GM10847 (cell line): ENCODE results near the gene RXRB.

ENCODE experiments used
- POLR2A ChIP-seq: IDR thresholded peaks from 2 replicates; pipeline ENCODE4 v1.6.1; 2011; ENCODE audit not compliant: insufficient read length; ENCODE audit errors: extremely low read depth

Gene RXRB

GRCh38 chr6:33200219-33201146 lies at the start of gene RXRB, which contains the start of gene SLC39A7:
RXRB (minus strand) TSS chr6:33200665; CDS start chr6:33200476, 189 bp downstream.
SLC39A7 (plus strand) TSS chr6:33200867; CDS start chr6:33201246, 379 bp downstream.
- peak; percentile 86 for TF ChIP-seq POLR2A

DNA sequence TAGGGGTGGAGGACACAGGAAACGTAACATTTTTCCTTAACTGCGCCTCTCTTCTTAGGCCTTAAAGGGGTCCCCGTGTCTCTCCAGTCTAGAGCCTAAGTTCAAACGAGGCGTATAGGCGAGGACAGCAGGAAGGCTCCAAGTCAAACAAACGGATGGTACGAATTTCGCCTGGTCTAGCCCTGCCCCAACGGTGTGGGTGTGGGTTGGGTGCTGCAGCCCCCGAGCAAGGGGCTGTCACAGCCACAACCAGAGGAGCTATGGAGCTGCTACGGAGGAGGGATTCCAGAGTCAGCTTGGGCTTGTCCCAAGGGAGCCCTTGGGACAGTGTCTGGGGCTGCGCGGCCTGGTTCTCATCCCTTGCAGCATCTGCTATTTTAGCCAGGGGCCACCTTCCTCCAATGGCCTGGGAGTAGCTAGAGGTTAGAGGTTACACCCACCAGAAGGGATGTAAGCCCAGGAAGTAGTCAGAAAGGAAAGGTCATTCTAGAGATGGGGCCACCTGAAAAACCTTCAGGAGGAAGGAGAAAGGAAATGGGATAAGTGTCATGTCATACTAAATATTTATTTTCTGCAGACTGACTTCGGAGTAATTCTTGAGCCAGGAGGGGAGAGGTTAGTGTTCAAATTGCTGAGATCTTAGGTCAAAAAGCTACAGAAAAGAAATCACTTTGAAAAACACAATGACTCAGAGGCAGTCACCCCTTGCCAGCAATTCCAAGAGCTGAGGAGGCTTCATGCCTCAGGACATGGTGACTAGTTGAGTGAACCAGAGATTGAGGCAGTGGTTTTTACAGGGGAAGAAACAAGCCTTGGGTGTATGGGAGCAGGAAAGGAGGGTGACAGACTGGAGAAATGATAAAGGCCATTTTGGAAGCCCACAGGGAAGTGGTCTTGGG lies 49.5 kb upstream of the RXRB start:
- no peak for TF ChIP-seq POLR2A

- peak; percentile 87 for TF ChIP-seq POLR2A
Observed at GRCh38 chr6:33248932-33249731, 48.7 kb upstream of the RXRB start.

GRCh38 chr6:33248643-33248931 lies 48.1 kb upstream of the RXRB start:
- no peak for TF ChIP-seq POLR2A

GRCh38 chr6:33247977-33248642 lies 47.6 kb upstream of the RXRB start:
- no peak for TF ChIP-seq POLR2A

DNA sequence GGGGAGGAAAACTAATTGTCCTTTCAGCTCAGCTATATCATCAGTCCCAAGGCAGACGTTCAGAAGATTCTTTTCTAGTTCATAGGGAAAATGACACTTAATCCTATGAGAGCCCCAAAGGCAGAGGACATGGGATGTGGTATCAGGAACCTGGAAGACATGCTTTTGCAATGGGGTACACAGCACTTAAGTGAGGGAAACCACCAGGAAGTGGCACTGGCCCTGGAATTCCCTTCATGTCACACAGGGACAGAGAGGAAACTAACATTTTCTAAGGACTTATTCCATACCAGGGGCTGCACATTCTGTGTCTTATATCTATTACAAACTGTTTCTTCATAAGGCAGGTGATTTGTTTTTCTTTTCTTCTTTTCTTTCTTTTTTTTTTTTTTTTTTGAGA lies 43.0 kb upstream of the RXRB start:
- no peak for TF ChIP-seq POLR2A

GRCh38 chr6:33241968-33242367 lies 41.5 kb upstream of the RXRB start:
- TF ChIP-seq POLR2A: no peak

- no peak for TF ChIP-seq POLR2A
Observed at GRCh38 chr6:33237741-33238140, 37.3 kb upstream of the RXRB start.

- TF ChIP-seq POLR2A: no peak
Observed at GRCh38 chr6:33236852-33237251, 36.4 kb upstream of the RXRB start.

- TF ChIP-seq POLR2A: no peak
Observed at GRCh38 chr6:33236328-33236727, 35.9 kb upstream of the RXRB start.

GRCh38 chr6:33235221-33235634 lies 34.8 kb upstream of the RXRB start:
- TF ChIP-seq POLR2A: no peak

- TF ChIP-seq POLR2A: no peak
Observed at GRCh38 chr6:33217681-33218080, 17.2 kb upstream of the RXRB start.

- TF ChIP-seq POLR2A: no peak
Observed at GRCh38 chr6:33217246-33217645, 16.8 kb upstream of the RXRB start.

DNA sequence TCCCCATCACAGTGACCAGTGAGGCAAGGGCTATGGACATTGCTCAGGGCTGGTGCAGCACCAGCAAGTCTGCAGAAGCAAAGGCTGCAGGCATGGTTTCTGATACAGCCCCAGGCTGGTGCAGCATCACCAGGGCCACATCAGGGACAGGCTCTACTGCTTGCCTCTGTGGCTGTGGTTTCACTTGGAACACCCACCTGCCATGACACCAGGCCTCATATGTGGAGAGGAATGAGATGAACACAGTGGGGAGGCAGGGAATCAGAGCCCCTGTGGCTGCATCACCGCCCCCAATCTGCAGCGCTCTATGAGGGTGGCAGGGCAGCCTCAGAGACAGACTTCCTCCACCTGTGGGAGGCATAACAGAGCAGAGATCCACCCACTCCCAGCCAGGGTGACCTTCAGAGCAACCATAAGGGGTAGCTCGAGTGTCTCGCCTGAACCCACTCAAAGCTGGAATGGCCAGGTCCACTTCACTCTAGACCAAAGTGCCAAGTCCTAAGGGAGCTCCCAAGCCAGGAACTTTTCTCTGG lies 15.7 kb upstream of the RXRB start:
- no peak for TF ChIP-seq POLR2A
